Breast epithelium (tissue), 4 donors: ENCODE data around the gene STX3. TPM values are rescaled to one million over a fixed set of nuclear protein-coding genes. Genes with fewer than 3 reads are reported as not detected.

ENCODE experiments used
- DNase-seq, 2 donors: peaks; one replicate each; pipeline ENCODE4 v3.0.0-alpha.2; 2019; ENCODE audit warnings: low spot score in 2 of 2
- H3K27ac ChIP-seq, 2 donors: fragments of 200-600 bp; sonication (generic) in 1 of 2; one replicate each; pipeline ENCODE4 v1.5.1; 2016 to 2019; ENCODE audit warnings: mild to moderate bottlenecking in 1 of 2
- H3K27me3 ChIP-seq, 2 donors: fragments of 200-600 bp; sonication (generic) in 1 of 2; one replicate each; pipeline versions ENCODE4 v1.5.1 to v1.6.0; 2017 to 2019; ENCODE audit warnings: control low read depth in 1 of 2, mild to moderate bottlenecking in 1 of 2
- H3K36me3 ChIP-seq: fragments of 200-600 bp; one replicate; pipeline ENCODE4 v1.5.1; 2019
- H3K4me1 ChIP-seq, 2 donors: fragments of 200-600 bp; sonication (generic); one replicate each; pipeline ENCODE4 v1.5.1; 2016 to 2019; ENCODE audit warnings: control low read depth in 1 of 2
- H3K4me3 ChIP-seq, 3 donors: fragments of 200-600 bp; sonication (generic); 1 replicate in 2 of 3; 2 replicates in 1 of 3; pipeline ENCODE4 v1.5.1; 2016 to 2019; ENCODE audit warnings: mild to moderate bottlenecking in 3 of 3, moderate library complexity in 2 of 3
- H3K9me3 ChIP-seq, 2 donors: fragments of 200-600 bp; sonication (generic) in 1 of 2; one replicate each; pipeline ENCODE4 v1.5.1; 2016 to 2019; ENCODE audit warnings: control low read depth in 1 of 2
- CTCF ChIP-seq, 3 donors: fragments of 450-650 bp; IDR thresholded peaks; one replicate each; pipeline ENCODE4 v1.5.1; 2016 to 2017; ENCODE audit warnings: antibody characterized with exemption in 3 of 3, mild to moderate bottlenecking in 3 of 3, moderate library complexity in 3 of 3
- POLR2A ChIP-seq: fragments of 450-650 bp; IDR thresholded peaks from one replicate; pipeline ENCODE4 v1.6.1; 2016; ENCODE audit warnings: antibody characterized with exemption, mild to moderate bottlenecking, moderate library complexity
- POLR2AphosphoS5 ChIP-seq, 3 donors: sonication (generic); formaldehyde crosslinking; IDR thresholded peaks; one replicate each; pipeline ENCODE4 v1.6.1; 2017; ENCODE audit warnings: antibody characterized with exemption in 3 of 3
- intact Hi-C: fragments of 100-400 bp; cut with DNase I; formaldehyde crosslinking; loops from one replicate; pipeline ENCODE4 v1.15.1; 2023; ENCODE audit warnings: low total_unique reads
- total RNA-seq, 3 donors: library from RNA; depleted of rRNA; stranded (reverse); fragments of >200 nt; gene quantifications; one replicate each; pipeline ENCODE4 v1.1.0, GENCODE V29; 2016

Gene STX3
- total RNA-seq, 3 donors from 2014 or later = 32.2 to 58.8 (median 53.7) TPM

DNA sequence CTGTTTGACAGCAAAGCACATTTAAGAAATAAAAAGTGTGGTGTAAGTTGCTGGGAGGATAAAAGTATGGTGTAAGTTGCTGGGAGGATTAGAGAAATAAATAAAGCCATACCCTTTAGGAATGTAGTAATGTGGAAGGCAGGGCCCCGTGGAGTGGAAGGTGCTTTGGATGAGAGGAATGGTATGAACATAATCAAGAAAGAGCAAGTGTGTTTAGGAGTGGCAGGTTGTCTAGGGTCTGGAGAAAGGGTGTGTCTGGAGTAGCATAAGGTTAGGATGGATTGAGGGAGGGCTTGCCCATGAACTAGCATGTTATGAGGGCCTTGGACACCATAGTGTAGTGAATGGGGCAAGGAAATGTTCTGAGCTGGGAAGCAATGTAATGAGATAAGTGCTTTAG, 37.3 kb downstream of the STX3 start:
- Histone ChIP-seq H3K9me3 (no peaks in the 10 kb centered on the region), H3K4me1 (peaks cover 0 to 4% of the 10 kb centered on the region in 2 donors), H3K27ac (no peak overlapping the region), H3K4me3 (no peak overlapping the region), H3K36me3 (peaks cover 6% of the 10 kb centered on the region), H3K27me3 (no peaks in the 10 kb centered on the region)
- no peak for DNase-seq
- intact Hi-C loops = no loop called here
- TF ChIP-seq CTCF (IDR thresholded peaks at IDR 0.05) = no peak
- no peak for TF ChIP-seq POLR2AphosphoS5 (IDR thresholded peaks at IDR 0.05)
- no peak for TF ChIP-seq POLR2A

DNA sequence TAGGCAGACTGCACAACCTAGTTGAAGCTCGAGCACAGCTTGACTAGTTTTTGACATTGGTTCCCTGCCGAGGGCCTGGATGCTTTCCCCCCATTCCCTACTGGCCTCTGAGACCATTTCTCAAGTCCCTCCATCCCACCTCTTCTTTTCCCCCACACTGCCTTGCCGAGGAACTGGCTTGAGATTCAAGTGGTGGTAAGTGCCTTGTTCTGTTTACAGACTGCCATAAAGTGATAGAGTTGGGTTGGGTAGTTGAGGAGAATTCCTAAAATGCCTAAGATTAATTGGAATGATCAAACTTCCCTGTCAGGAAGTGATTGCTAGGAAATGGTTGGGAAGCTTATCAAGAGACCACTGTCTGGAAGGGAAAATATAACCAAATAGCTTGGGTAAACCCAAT, 39.2 kb downstream of the STX3 start:
- H3K27me3 ChIP-seq = no peaks in the 10 kb centered on the region
- H3K36me3 ChIP-seq = peaks cover 6% of the 10 kb centered on the region
- TF ChIP-seq POLR2A = no peak
- no peak for TF ChIP-seq POLR2AphosphoS5 (IDR thresholded peaks at IDR 0.05)
- TF ChIP-seq CTCF (IDR thresholded peaks at IDR 0.05) = no peak
- no peak for DNase-seq
- H3K27ac ChIP-seq = no peak overlapping the region
- intact Hi-C loops = no loop called here
- no peaks in the 10 kb centered on the region for H3K9me3 ChIP-seq
- H3K4me3 ChIP-seq = no peak overlapping the region
- no peaks in the 10 kb centered on the region for H3K4me1 ChIP-seq

- Histone ChIP-seq H3K27ac (no peak overlapping the region), H3K27me3 (no peaks in the 10 kb centered on the region), H3K9me3 (no peaks in the 10 kb centered on the region), H3K4me1 (no peaks in the 10 kb centered on the region), H3K36me3 (no peaks in the 10 kb centered on the region), H3K4me3 (no peak overlapping the region)
- no peak for DNase-seq
- no peak for TF ChIP-seq POLR2AphosphoS5 (IDR thresholded peaks at IDR 0.05)
- TF ChIP-seq POLR2A = no peak
- no peak for TF ChIP-seq CTCF (IDR thresholded peaks at IDR 0.05)
- intact Hi-C loops = no loop called here
Measured at GRCh38 chr11:59800390-59801025, 45.3 kb downstream of the STX3 start.

DNA sequence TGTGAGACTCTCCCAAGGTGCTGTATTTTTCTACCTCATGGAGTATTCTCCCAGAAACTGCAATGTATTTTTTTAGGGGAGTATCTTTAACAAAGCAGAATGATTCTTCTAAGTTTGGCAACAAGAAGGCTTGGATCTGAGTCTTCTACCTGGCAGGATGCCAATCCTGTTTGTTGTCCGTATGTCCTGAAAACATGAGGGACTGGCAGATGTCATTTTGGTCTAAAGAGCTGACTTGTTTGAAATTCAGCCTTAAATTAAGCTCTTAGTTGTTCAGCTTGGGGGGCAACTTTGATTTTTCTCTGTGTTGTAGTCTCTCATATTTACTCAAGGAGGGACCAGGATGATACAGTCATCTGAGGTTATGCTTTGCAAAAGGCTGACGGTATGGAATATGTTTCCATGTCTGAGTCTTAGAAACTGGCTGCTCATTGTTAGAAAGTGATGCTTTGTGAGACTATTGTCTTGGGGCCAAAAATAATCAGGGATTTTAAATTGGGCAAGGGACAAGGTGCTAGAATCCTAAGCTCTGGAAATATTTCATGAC, 46.1 kb downstream of the STX3 start:
- Histone ChIP-seq H3K9me3 (no peaks in the 10 kb centered on the region), H3K4me3 (no peak overlapping the region), H3K27me3 (no peaks in the 10 kb centered on the region), H3K36me3 (no peaks in the 10 kb centered on the region), H3K4me1 (no peaks in the 10 kb centered on the region), H3K27ac (no peak overlapping the region)
- DNase-seq = no peak
- TF ChIP-seq CTCF (IDR thresholded peaks at IDR 0.05) = no peak
- TF ChIP-seq POLR2A = no peak
- no peak for TF ChIP-seq POLR2AphosphoS5 (IDR thresholded peaks at IDR 0.05)
- intact Hi-C loops = no loop called here

- Histone ChIP-seq H3K9me3 (no peaks in the 10 kb centered on the region), H3K27ac (peak overlapping the region in 1 of 2 donors; percentile 3), H3K4me1 (no peaks in the 10 kb centered on the region), H3K36me3 (no peaks in the 10 kb centered on the region), H3K27me3 (no peaks in the 10 kb centered on the region), H3K4me3 (no peak overlapping the region)
- DNase-seq = no peak
- TF ChIP-seq POLR2AphosphoS5 (IDR thresholded peaks at IDR 0.05) (no peak), POLR2A (no peak), CTCF (IDR thresholded peaks at IDR 0.05) (no peak)
- intact Hi-C loops = no loop called here
Measured at GRCh38 chr11:59801981-59802638, 46.9 kb downstream of the STX3 start.
